GM20431 (cell line): ENCODE results near the gene POU2F1.

Experiments
- in situ Hi-C: fragments of 300-500 bp; cut with MseI, MboI; formaldehyde crosslinking; loops from one replicate; pipeline ENCODE4 v1.15.0; 2020; ENCODE audit warnings: low sequenced_read_pairs; ENCODE audit not compliant: unreplicated experiment

Gene POU2F1

GRCh38 chr1:167344112-167344511 lies 123.4 kb downstream of the POU2F1 start:
- in situ Hi-C loops, result no loop called here

GRCh38 chr1:167344615-167345385 lies 124.1 kb downstream of the POU2F1 start:
- in situ Hi-C loops, result no loop called here

GRCh38 chr1:167345386-167345733 lies 124.7 kb downstream of the POU2F1 start:
- in situ Hi-C loops, result no loop called here

GRCh38 chr1:167357305-167357704 lies 136.6 kb downstream of the POU2F1 start:
- in situ Hi-C loops, result no loop called here

GRCh38 chr1:167359295-167359694 lies 138.6 kb downstream of the POU2F1 start:
- in situ Hi-C loops, result no loop called here

- in situ Hi-C loops, result no loop called here
Measured at GRCh38 chr1:167360120-167360519, 139.4 kb downstream of the POU2F1 start.

GRCh38 chr1:167362638-167363037 lies 142.0 kb downstream of the POU2F1 start:
- in situ Hi-C loops, result no loop called here

- in situ Hi-C loops, result no loop called here
Measured at GRCh38 chr1:167364826-167365225, 144.1 kb downstream of the POU2F1 start.

- in situ Hi-C loops, result no loop called here
Measured at GRCh38 chr1:167365360-167365759, 144.7 kb downstream of the POU2F1 start.

GRCh38 chr1:167367705-167368104 lies 147.0 kb downstream of the POU2F1 start:
- in situ Hi-C loops, result no loop called here

- in situ Hi-C loops, result no loop called here
Measured at GRCh38 chr1:167369175-167369574, 148.5 kb downstream of the POU2F1 start.

GRCh38 chr1:167369933-167370332 lies 149.2 kb downstream of the POU2F1 start:
- in situ Hi-C loops, result no loop called here

- in situ Hi-C loops, result no loop called here
Measured at GRCh38 chr1:167371030-167371429, 150.3 kb downstream of the POU2F1 start.

GRCh38 chr1:167373398-167373797 lies 152.7 kb downstream of the POU2F1 start:
- in situ Hi-C loops, result no loop called here

GRCh38 chr1:167373986-167374385 lies 153.3 kb downstream of the POU2F1 start:
- in situ Hi-C loops, result no loop called here

- in situ Hi-C loops, result no loop called here
Measured at GRCh38 chr1:167375949-167376348, 155.3 kb downstream of the POU2F1 start.

GRCh38 chr1:167387251-167387910 lies 166.7 kb downstream of the POU2F1 start:
- in situ Hi-C loops, result no loop called here

GRCh38 chr1:167388976-167389375 lies 168.3 kb downstream of the POU2F1 start:
- in situ Hi-C loops, result no loop called here

GRCh38 chr1:167392200-167392696 lies 171.6 kb downstream of the POU2F1 start:
- in situ Hi-C loops, result no loop called here

GRCh38 chr1:167400359-167400953 lies 179.8 kb downstream of the POU2F1 start:
- in situ Hi-C loops, result no loop called here

- in situ Hi-C loops, result no loop called here
Measured at GRCh38 chr1:167401260-167401873, 180.7 kb downstream of the POU2F1 start.
